Inflammatory macrophage (primary cell): ENCODE results near the gene LEAP2.

Experiments
- DNase-seq, 2 donors: peaks; one replicate each; pipeline ENCODE4 v3.0.0-alpha.2; 2020 to 2022

LEAP2 gene

GRCh38 chr5:132883261-132883834 lies 9.9 kb downstream of the LEAP2 start:
- DNase-seq: peak; percentile 81 to 84

GRCh38 chr5:132884548-132884947 lies 11.1 kb downstream of the LEAP2 start:
- no peak for DNase-seq

DNA sequence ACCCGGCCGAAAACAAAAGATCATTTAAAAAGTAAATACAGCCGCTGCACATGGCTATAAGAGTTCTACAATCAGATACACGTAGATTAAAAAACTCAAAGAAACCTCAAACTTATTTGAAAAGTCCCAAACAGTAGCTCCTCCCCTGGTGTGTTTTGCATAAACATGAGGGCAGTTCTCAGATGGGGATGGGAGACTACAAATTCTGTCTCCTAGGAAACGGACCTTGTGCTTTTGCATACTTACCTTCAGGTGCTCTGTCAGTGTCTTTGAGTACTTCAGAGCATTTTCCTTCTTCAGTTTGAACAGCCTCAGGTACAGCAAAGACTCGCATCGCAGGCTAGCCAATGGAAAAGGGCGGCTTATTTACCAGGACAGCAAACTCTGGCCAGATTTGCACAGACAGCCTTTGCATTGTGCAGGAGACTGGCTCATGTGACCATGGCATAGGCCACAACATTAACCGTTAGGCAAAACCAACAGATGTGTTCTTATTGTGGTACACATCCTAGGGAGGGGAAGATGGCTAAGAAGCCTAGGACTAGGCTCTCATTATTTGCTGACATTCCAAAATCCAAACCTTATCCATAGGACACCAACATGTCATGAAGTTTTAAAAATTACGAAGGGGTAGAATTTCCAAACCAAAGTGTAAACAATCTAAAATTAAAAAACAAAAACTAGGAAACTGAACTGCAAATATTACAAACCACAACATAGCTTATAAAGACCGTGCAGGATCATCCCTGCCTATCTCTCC lies 12.8 kb downstream of the LEAP2 start:
- DNase-seq: no peak

DNA sequence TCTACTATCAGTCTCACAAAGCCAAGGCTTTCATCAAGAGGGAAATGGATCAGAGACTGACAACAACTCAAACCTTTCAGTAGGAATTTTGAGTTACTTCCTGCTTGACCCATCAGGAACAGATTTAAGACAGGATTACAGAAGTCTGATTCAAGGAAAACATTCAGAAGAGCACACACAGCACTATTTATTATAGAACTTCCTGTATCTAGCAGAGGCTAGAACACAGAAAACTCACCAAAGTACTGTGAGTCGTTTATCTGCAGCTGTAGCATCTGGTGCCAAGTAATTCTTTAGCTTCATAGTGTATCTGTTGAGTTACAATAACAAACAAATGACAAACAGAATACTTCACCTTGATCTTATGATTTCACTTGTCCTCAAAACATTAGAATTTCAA lies 13.8 kb downstream of the LEAP2 start:
- no peak for DNase-seq

- DNase-seq: no peak
Observed at GRCh38 chr5:132889501-132889900, 16.0 kb downstream of the LEAP2 start.

DNA sequence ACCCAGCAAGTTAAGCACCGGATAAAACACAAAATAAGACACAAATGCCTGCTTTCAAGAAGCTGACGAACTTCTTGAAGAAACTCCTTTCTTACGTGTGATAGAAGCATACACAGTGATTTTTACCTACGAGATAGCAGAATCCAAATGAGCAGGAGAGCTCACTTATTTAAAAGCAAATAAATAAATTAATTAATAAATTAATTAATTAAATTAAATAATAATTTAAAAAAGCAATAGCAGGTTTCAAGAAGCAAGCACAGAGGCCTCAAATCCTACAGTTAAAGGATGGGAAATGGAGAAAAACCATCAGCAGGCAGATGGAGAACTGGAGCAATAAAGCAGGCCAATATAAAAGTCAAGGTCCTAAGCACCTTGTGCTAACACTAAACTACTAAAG lies 17.3 kb downstream of the LEAP2 start:
- no peak for DNase-seq

DNA sequence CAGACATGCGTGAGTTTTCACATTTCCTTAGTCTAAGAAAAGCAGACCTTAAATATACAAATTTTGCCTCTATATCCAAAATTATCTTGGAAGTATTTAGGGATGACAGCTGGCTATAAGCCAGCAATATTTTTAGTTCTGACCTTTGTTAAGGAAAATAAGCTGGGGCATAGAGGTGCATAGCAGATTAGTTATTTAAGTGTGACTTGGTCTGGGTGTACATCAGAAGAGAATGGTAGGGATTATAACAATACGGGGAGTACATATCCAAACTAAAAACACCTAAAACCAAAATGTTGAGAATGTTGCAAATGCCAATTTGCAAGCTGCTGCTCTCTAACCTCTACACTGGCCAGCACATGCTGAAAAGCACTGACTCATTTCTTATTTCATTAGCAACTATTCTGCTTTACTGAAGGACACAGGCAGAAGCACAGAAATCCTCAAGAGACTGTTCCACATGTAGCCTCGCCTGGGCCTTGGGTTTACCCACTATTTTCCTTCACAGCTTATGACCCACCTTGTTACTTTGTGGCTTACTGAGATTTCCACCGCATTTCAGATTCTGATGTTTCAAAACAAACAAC lies 22.3 kb downstream of the LEAP2 start:
- DNase-seq: no peak

DNA sequence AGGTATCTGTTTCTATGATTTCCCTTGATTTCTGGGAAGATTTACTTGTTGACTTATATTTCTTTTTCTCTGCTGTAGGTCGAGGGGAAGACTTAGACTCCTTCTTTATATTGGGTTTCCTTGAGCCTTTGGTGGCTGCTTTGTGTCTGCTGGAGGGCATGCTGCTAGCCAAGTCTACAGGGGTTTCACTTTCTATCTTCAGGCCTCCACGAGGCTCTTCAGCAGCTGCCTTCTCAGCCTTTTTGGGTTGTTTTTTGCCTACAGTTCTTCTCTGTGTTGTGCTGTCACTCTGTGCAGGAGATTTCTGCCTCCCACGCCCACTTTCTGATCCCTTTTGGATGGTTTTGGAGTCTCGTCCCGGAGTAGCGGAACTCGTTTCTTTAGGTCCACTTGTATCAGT lies 23.2 kb downstream of the LEAP2 start:
- DNase-seq: no peak

- DNase-seq: no peak
Observed at GRCh38 chr5:132898094-132898493, 24.6 kb downstream of the LEAP2 start.

DNA sequence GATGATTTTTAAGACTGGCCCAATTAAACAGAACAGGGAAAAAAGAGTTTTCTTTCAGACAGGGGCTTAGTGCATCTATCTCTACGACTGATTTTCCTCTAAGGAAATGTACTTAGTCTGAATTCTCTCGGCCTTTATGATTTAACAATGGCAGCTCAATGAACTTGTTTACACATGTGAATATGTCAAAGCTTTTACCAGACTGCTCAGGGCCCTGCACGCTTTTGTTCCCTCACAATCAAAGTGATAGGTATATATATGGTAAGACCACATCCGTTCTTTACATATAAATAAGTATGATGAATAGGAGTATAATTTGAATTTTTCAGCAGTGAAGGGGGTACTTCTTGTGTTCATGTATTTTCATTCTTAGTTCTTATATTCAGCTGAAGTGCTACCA lies 27.6 kb downstream of the LEAP2 start:
- DNase-seq: no peak

- DNase-seq: no peak
Observed at GRCh38 chr5:132901730-132902129, 28.3 kb downstream of the LEAP2 start.

GRCh38 chr5:132905938-132906337 lies 32.5 kb downstream of the LEAP2 start:
- DNase-seq: peak; percentile 73 to 83

GRCh38 chr5:132907161-132907560 lies 33.7 kb downstream of the LEAP2 start:
- no peak for DNase-seq

DNA sequence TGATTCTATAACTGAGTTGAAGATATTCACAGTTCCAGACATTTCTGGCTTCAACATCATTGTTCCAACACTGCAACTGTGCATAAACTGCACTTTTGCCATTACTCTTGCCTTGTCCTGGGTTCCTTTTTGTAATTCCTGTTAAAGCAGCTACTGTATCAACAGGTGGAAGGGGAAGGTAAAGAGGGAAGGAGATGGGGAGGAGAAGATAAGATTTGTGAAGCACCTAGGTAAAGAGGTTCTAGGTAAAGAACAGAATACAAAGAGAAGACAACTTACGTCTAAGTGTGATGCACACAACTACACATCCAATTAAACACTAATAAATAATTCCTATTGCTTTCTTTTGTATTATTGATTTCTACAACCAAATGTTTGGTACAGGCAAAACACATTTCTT lies 36.2 kb downstream of the LEAP2 start:
- DNase-seq: no peak

GRCh38 chr5:132915681-132916080 lies 42.2 kb downstream of the LEAP2 start:
- peak; percentile 53 to 56 for DNase-seq

- no peak for DNase-seq
Observed at GRCh38 chr5:132916086-132916485, 42.6 kb downstream of the LEAP2 start.
